PC-9 (cell line): ENCODE data around the gene MAP2K4.

Experiments
- EZH2 ChIP-seq: fragments of 200-600 bp; sonication (generic); IDR thresholded peaks from 2 replicates; pipeline ENCODE4 v1.8.0; 2017; ENCODE audit warnings: antibody characterized with exemption, low read depth
- TF ChIP-seq, protein P1 (sequence below): fragments of 200-600 bp; sonication (generic); conservative IDR thresholded peaks from 2 replicates; pipeline ENCODE4 v1.6.1; 2017; ENCODE audit warnings: mixed run types, antibody characterized with exemption, mild to moderate bottlenecking, moderate library complexity

DNA sequence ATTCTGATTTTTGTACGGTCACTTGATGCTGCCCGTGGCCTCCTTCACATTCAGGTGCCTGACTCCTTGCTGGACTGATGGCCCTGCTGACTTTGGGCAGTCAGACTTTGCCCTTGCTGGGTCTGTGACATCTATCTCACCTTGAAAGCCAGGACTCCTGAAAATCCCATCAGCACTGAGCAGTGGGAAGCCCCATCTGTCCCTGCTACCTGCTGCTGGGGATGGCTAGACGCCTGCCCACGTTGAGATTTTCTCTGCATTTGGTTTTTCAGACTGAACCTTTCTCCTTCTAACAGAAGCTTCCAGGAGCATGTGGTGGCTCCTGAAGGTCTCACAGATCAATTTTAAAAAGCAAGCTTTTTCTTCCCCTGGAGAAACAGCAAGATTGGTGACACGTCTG lies 13.2 kb upstream of the MAP2K4 start:
- TF ChIP-seq, protein P1, sequence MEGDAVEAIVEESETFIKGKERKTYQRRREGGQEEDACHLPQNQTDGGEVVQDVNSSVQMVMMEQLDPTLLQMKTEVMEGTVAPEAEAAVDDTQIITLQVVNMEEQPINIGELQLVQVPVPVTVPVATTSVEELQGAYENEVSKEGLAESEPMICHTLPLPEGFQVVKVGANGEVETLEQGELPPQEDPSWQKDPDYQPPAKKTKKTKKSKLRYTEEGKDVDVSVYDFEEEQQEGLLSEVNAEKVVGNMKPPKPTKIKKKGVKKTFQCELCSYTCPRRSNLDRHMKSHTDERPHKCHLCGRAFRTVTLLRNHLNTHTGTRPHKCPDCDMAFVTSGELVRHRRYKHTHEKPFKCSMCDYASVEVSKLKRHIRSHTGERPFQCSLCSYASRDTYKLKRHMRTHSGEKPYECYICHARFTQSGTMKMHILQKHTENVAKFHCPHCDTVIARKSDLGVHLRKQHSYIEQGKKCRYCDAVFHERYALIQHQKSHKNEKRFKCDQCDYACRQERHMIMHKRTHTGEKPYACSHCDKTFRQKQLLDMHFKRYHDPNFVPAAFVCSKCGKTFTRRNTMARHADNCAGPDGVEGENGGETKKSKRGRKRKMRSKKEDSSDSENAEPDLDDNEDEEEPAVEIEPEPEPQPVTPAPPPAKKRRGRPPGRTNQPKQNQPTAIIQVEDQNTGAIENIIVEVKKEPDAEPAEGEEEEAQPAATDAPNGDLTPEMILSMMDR, result no peak
- no peak for TF ChIP-seq EZH2
